GM19452 (cell line): ENCODE measurements around the gene POU2F2.

ENCODE experiments used
- ATAC-seq: cut with Tn5 transposase; IDR thresholded peaks from one replicate; pipeline ENCODE4 v1.9.1; 2021; ENCODE audit not compliant: unreplicated experiment

The POU2F2 gene

GRCh38 chr19:42155796-42156195 lies 23.6 kb upstream of the POU2F2 start:
- no peak for ATAC-seq

GRCh38 chr19:42154471-42155323 lies 22.5 kb upstream of the POU2F2 start:
- no peak for ATAC-seq

DNA sequence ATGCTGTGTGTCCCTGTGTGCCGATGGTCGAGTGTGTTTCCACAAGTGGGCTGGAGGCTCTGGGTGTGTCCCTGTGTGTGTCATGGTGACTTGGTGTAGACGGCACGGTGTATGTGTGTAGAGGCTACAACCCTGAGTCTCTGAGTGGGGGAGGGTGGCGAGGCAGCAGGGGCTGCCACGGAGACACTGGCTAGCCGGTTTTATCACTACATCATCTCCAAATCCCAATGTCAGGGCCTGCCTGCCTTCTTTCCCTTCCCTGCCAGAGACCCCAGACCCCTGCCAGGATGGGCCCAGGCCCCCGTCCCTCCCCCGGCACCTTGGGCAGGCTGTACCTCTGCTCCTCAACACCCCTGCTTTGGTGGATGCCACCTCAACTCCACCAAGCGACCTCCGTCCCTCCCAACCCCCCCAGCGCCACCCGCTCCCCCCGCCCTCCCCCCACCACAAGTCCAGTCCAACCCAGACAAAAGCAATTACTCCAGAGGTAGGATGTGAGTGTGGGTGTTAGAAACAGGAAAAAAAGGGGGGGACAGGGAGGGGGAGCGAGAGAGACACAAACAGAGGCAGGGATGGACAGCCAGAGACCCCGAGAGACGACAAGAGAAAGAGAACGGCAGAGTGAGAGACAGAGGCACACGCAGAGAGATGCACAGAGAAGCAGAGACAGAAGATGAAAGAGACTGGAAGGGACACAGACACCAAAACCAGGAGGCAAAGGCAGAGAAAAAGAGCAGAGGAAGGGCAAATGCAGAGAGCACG lies 21.6 kb upstream of the POU2F2 start:
- no peak for ATAC-seq

DNA sequence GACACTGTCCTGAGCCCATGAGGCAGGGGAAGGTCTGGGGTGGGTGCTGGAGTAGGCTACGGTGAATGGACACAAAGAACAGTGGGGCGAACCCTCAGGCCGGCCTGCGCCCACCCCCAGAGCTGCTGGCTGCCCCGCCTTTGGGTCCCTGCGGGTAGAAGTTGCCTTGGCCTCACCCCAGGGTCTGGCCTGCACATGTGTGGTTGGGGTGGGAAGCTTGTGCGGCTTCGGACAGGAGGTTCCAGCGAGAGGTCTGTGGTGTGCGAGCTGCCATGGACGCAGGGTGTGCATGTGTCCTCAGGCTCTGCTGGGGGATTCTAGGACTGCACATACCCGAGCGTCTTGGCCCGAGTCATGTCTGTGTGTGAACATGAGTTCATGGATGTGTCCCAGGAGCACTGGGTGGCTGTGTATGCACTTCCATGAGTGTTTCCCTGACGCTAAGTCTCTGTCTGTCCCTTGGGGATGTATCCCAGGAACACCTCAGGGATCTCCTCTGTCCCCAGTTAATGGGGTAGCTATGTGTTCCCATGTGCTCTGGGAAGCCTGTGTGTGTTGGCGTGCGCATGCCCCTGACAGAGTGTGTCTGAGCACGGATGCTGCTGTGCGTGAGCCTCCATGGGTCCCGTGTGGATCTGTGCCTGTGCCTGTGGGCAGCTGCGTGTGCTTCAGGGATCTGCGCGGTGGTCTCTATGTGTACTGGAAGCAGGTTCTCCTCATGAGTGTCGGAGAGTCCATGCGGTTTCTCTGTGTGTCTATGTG lies 20.8 kb upstream of the POU2F2 start:
- ATAC-seq = no peak

GRCh38 chr19:42151782-42152684 lies 19.8 kb upstream of the POU2F2 start:
- ATAC-seq = no peak

GRCh38 chr19:42150911-42151361 lies 18.7 kb upstream of the POU2F2 start:
- ATAC-seq = no peak

- no peak for ATAC-seq
Observed at GRCh38 chr19:42150364-42150763, 18.1 kb upstream of the POU2F2 start.

GRCh38 chr19:42149447-42150202 lies 17.4 kb upstream of the POU2F2 start:
- no peak for ATAC-seq

DNA sequence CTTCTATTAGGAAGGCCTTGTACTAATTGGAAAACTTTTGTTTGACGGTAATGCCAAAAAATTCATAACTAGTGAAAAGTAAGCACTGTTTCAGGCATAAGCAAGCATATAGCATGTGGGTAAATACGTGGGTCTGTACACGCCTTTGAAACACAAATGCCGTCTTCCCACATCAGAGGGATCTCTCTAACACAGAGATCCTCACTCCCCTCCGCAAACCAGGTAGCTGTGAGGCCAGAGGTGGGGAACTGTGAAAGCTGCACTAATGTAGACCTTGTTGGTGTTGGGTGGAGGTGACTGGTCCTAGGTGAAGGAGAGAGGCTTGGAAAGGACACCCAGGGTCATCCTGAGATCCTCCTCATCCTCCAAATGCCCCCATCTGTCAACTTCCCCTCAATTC lies 16.0 kb upstream of the POU2F2 start:
- no peak for ATAC-seq

DNA sequence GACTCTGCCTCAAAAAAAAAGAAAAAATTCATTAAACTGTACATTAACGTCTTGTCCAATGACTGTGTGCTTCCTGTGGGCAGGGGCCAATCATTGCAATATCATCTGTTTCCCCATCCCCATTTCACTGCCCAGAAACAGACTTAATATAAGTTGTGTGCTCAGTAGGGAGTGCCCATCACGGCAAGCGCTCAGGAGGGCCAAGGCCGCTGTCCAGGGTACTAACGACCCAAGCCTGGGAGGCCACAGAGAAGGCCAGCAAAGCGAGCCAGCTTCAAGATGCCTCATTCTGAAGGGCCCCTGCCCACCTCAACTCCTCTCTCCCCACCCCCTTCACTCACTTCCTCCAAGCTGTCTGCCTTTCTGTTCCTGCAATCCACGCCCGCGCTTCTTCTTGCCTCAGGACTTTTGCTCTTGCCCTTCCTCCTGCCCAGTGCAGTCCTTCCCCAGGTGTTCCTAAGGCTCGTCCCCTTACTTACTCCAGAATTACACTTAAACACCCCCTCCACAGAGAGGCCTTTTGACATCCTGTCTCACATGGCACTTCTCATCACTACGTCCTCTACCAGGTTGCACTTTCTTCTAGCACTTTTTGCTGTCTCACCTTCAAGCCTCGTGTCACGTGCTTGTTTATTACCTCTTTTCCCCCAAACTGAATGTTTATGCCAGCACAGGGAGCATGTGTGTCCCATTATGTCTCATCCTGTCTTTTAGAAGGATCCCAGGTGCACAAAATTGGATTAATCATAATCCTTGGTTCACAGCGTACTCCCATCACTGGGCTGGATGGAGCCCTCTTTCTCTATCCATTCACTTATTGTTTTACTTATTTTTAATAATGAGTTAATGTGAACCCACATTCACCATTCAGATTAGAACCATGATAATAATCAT lies 11.3 kb upstream of the POU2F2 start:
- ATAC-seq = no peak

- ATAC-seq = no peak
Observed at GRCh38 chr19:42140125-42140754, 8.0 kb upstream of the POU2F2 start.

DNA sequence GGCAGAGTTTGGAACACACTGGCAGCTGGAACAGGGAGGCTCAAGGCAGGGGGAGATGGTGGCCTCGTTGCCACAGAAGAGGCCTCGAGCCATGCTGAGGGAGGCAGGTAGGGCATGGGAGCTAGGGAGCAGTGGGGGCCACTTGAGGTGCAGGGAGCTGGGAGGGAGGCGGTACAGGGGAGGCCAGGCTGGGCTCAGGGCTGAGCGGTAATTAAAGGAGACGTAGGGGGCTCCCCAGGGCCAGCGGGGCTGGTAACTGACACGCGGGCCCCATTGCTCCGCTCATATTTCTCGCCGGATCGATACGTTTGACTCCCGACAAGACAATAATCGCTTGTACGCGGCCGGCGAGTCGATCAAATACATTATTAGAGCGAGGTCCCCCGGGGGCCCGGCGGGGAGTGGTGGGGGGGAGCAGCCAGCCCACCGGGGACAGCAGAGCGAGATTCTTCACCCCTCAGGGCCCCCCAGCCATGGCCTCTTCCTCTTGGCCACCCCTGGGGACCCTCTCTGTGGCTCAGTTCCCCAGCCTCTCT lies 2.4 kb upstream of the POU2F2 start:
- ATAC-seq = no peak

DNA sequence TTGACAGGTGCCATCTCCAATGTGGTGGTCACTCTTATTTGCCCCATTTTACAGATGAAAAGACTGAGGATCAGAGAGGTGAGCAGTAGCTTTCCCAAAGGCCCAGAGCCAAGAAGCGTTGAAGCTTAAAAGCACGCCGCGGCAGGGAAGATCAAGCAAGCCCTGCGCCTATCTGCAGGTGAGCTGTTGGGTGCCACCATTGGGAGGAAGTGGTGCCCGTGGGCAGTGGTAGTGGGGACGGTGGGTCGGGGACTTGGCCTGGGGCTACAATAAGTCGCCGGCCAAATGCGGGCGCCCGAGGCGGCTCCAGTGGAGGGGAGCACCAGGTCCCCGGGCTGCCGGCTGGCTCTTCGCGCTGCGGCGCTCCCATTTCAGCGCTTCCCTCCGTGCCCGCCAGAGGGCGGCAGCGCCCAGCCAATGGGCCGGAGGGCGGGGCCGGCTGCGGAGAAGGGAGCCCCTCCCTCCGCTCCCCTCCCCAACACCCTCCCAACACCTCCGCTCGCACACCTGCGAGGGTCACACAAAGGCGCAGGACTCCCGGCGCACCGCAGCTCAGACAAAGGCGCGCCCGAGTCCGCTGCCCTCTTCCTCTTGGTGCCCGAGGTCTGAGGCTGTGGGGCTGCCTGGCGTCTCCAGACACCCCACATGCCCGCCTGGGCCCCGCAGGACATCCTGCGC lies 744 bp upstream of the POU2F2 start:
- ATAC-seq = no peak

- no peak for ATAC-seq
Observed at GRCh38 chr19:42131149-42132029, 857 bp downstream of the POU2F2 start.

DNA sequence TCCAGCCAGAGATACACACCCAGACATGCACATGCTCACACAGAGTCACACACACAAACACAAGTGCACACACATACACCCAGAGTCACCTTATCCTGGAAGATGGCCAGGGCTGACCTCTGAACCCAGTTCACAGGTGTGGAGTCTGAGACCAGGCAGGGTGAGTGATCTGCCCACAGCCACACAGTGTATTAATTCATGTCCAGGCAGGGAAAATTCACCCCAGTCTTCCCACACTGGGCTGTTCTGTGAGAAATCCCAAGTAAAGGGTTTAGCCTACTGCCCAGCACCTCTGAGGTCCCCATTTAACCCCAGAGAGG lies 2.0 kb downstream of the POU2F2 start:
- no peak for ATAC-seq

- peak; percentile 49 for ATAC-seq
Observed at GRCh38 chr19:42129399-42130253, 2.6 kb downstream of the POU2F2 start.
